GM12873 (cell line): ENCODE results near the gene LIM2.

Source experiments
- CTCF ChIP-seq: IDR thresholded peaks from 2 replicates; pipeline ENCODE4 v1.5.1; 2012; ENCODE audit warnings: low read depth, mild to moderate bottlenecking, moderate library complexity, low read length, control low read depth; ENCODE audit not compliant: insufficient read depth; ENCODE audit errors: missing control alignments

The LIM2 gene

GRCh38 chr19:51372649-51373504 lies 14.9 kb downstream of the LIM2 start, which contains the start of gene NKG7:
NKG7 (minus strand) TSS chr19:51372654; CDS start chr19:51372535, 119 bp downstream.
- no peak for TF ChIP-seq CTCF

GRCh38 chr19:51372021-51372648 lies 15.6 kb downstream of the LIM2 start:
- no peak for TF ChIP-seq CTCF

GRCh38 chr19:51371186-51371690 lies 16.5 kb downstream of the LIM2 start:
- no peak for TF ChIP-seq CTCF

GRCh38 chr19:51370230-51370629 lies 17.5 kb downstream of the LIM2 start:
- TF ChIP-seq CTCF, result no peak

- TF ChIP-seq CTCF, result no peak
Measured at GRCh38 chr19:51368366-51369282, 19.1 kb downstream of the LIM2 start, which contains the start of gene CLDND2. CLDND2 (minus strand) TSS chr19:51369003; CDS start chr19:51368577, 426 bp downstream.

- TF ChIP-seq CTCF, result no peak
Measured at GRCh38 chr19:51367565-51368365, 20.0 kb downstream of the LIM2 start.
